Smooth muscle cell (in vitro differentiated cells): Measurements from ENCODE around the gene PPP1R9B. TPM values are rescaled to one million over a fixed set of nuclear protein-coding genes. Genes with fewer than 3 reads are reported as not detected.
A peak's percentile ranks its signal among the peaks of the same experiment; 100 is the strongest.

Source experiments
- DNase-seq: peaks from one replicate; lab custom pipeline; 2025; ENCODE audit not compliant: unreplicated experiment; lab: John Stamatoyannopoulos, UW
- H2AFZ ChIP-seq: fragments of 200-600 bp; sonication (generic); 2 replicates; pipeline ENCODE4 v1.6.0; 2016; ENCODE audit warnings: antibody characterized with exemption, low read depth, mild to moderate bottlenecking
- H3F3A ChIP-seq: fragments of 200-600 bp; sonication (generic); 2 replicates; pipeline ENCODE4 v1.6.0; 2017; ENCODE audit warnings: antibody characterized with exemption, low read depth
- H3K27ac ChIP-seq: fragments of 200-600 bp; sonication (generic); 2 replicates; pipeline ENCODE4 v1.5.1; 2016; ENCODE audit warnings: low read depth, mild to moderate bottlenecking
- H3K27me3 ChIP-seq: fragments of 200-600 bp; sonication (generic); 2 replicates; pipeline ENCODE4 v1.6.1; 2016; ENCODE audit warnings: low read depth, mild to moderate bottlenecking
- H3K36me3 ChIP-seq: fragments of 200-600 bp; sonication (generic); 2 replicates; pipeline ENCODE4 v1.5.1; 2016; ENCODE audit warnings: low read depth
- H3K4me1 ChIP-seq: fragments of 200-600 bp; sonication (generic); 2 replicates; pipeline ENCODE4 v1.5.1; 2016; ENCODE audit warnings: low read depth
- H3K4me2 ChIP-seq: fragments of 200-600 bp; sonication (generic); 2 replicates; pipeline ENCODE4 v1.6.0; 2016; ENCODE audit warnings: mild to moderate bottlenecking
- H3K4me3 ChIP-seq: fragments of 200-600 bp; sonication (generic); 2 replicates; pipeline ENCODE4 v1.5.1; 2016; ENCODE audit warnings: mild to moderate bottlenecking
- H3K79me2 ChIP-seq: fragments of 200-600 bp; sonication (generic); 2 replicates; pipeline ENCODE4 v1.6.0; 2016; ENCODE audit warnings: low read depth, mild to moderate bottlenecking
- H3K9ac ChIP-seq: fragments of 200-600 bp; sonication (generic); 2 replicates; pipeline ENCODE4 v1.6.0; 2016; ENCODE audit warnings: low read depth
- H3K9me3 ChIP-seq: fragments of 200-600 bp; sonication (generic); replicated peaks from 2 replicates; pipeline ENCODE4 v1.5.1; 2016; ENCODE audit warnings: low read depth
- H4K20me1 ChIP-seq: fragments of 200-600 bp; sonication (generic); 2 replicates; pipeline ENCODE4 v1.6.0; 2016; ENCODE audit warnings: low read depth
- CTCF ChIP-seq: fragments of 200-600 bp; sonication (generic); IDR thresholded peaks from 2 replicates; pipeline ENCODE4 v1.5.1; 2017; ENCODE audit warnings: borderline replicate concordance, mild to moderate bottlenecking, antibody characterized with exemption; ENCODE audit not compliant: insufficient read depth, poor library complexity, severe bottlenecking
- WGBS: methylation state at CpG from one replicate; pipeline ENCODE4 v1.1.7; 2016; ENCODE audit warnings: low lambda C conversion rate; 5-methylcytosine and 5-hydroxymethylcytosine counted together
- polyA plus RNA-seq: library from polyadenylated mRNA; unstranded; fragments of >200 nt; fragmentation: Nextera tagmentation; extraction: Ambion mirVana; gene quantifications from 2 replicates; pipeline ENCODE4 v1.2.1, GENCODE V29; 2016
- total RNA-seq: library from RNA; depleted of rRNA; stranded (reverse); fragments of >200 nt; gene quantifications from 2 replicates; pipeline ENCODE4 v1.2.3, GENCODE V29; 2014

PPP1R9B gene
- total and polyA plus RNA-seq, 2 experiments from 2014 or later: 6.7 to 20.8 TPM

DNA sequence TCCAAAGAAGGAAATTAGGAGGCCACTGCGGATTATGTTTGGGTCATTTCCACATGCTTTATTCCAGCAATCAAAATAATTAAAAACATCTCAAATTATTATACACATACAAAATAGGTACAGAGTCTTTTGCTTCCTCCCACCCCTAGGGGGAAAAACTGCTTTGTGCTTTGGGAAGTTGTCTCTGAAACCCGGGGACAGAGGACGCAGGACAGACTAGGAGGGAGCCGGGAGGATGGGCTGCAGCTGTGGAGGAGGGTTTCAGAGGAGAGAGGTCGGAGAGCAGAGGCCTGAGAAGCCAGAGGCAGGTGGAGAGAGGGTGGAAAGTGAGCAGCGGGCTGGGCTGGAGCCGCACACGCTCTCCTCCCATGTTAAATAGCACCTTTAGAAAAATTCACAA lies 33.6 kb upstream of the PPP1R9B start:
- Histone ChIP-seq H3K36me3 (no peaks in the 10 kb centered on the region), H3K79me2 (no peaks in the 10 kb centered on the region), H3K4me3 (no peak overlapping the region), H3K9me3 (no peaks in the 10 kb centered on the region), H4K20me1 (peaks cover 83% of the 10 kb centered on the region), H3K4me2 (no peak overlapping the region), H3F3A (peaks cover 54% of the 10 kb centered on the region), H2AFZ (no peak overlapping the region), H3K4me1 (peaks cover 8% of the 10 kb centered on the region), H3K27me3 (no peaks in the 10 kb centered on the region), H3K27ac (peak overlapping the region; percentile 84), H3K9ac (no peak overlapping the region)
- WGBS: 51% methylated on average over 8 of the region's 8 CpGs
- DNase-seq: no peak
- peak; percentile 30 for TF ChIP-seq CTCF

DNA sequence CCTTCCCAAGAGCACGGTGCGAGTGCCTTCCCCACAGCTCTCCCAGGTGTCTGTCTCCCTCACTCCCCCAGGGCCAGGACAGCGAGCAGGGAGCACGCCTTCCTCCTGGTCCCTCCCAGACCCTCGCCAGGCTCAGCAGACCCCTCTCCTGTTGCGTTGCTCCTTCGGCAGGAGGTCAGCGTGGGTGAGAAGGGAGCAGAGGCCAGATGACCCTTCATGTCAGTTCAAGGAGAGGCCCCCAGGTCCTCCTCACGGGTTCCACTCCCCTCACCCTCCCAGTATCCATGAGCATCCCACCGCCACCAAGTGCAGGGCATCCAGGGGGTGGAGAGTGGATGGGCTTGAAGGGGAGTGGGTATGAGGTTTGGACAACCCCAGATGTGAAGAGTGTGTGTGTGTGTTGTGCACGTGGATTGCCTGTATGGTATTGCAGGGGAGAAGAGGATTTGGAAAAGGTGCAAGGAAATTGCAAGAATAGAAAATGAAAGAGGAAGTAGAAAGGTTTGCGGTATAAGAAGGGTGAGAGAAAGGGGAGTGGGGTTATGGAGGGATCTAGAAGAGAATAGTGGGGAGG lies 33.0 kb upstream of the PPP1R9B start:
- Histone ChIP-seq H4K20me1 (peaks cover 82% of the 10 kb centered on the region), H3F3A (peaks cover 53% of the 10 kb centered on the region), H3K27ac (peak overlapping the region; percentile 84), H3K9me3 (no peaks in the 10 kb centered on the region), H3K4me1 (peaks cover 11% of the 10 kb centered on the region), H3K4me2 (no peak overlapping the region), H3K9ac (no peak overlapping the region), H3K79me2 (no peaks in the 10 kb centered on the region), H3K36me3 (no peaks in the 10 kb centered on the region), H3K27me3 (no peaks in the 10 kb centered on the region), H3K4me3 (no peak overlapping the region), H2AFZ (no peak overlapping the region)
- no peak for TF ChIP-seq CTCF
- 37% methylated on average over 11 of the region's 12 CpGs for WGBS
- no peak for DNase-seq

- Histone ChIP-seq H3K36me3 (no peaks in the 10 kb centered on the region), H2AFZ (no peak overlapping the region), H3F3A (peaks cover 48% of the 10 kb centered on the region), H3K27ac (peak overlapping the region; percentile 84), H3K4me2 (no peak overlapping the region), H3K9ac (no peak overlapping the region), H4K20me1 (peaks cover 76% of the 10 kb centered on the region), H3K79me2 (no peaks in the 10 kb centered on the region), H3K9me3 (no peaks in the 10 kb centered on the region), H3K4me3 (no peak overlapping the region), H3K27me3 (no peaks in the 10 kb centered on the region), H3K4me1 (peaks cover 12% of the 10 kb centered on the region)
- WGBS: 75% methylated on average over 18 of the region's 18 CpGs
- TF ChIP-seq CTCF: no peak
- DNase-seq: no peak
Observed at GRCh38 chr17:50182783-50183420, 32.4 kb upstream of the PPP1R9B start.
